Gastroesophageal sphincter (tissue), 3 donors: Measurements from ENCODE around the gene SMPD3.

ENCODE experiments used
- CTCF ChIP-seq, 4 experiments: fragments of 200-600 bp in 2 of 4; fragments of 450-650 bp in 2 of 4; sonication (generic) in 1 of 4; IDR thresholded peaks; one replicate each; pipeline ENCODE4 v1.5.1; 2017 to 2019; ENCODE audit warnings: antibody characterized with exemption in 4 of 4, mild to moderate bottlenecking in 2 of 4, moderate library complexity in 2 of 4
- EP300 ChIP-seq: sonication (generic); formaldehyde crosslinking; IDR thresholded peaks from one replicate; pipeline ENCODE4 v1.6.1; 2017; ENCODE audit warnings: antibody characterized with exemption, mild to moderate bottlenecking
- POLR2A ChIP-seq, 2 donors: fragments of 450-650 bp; IDR thresholded peaks; one replicate each; pipeline ENCODE4 v1.6.1; 2017; ENCODE audit warnings: antibody characterized with exemption in 2 of 2, mild to moderate bottlenecking in 2 of 2, moderate library complexity in 1 of 2
- POLR2AphosphoS5 ChIP-seq: sonication (generic); formaldehyde crosslinking; IDR thresholded peaks from one replicate; pipeline ENCODE4 v1.6.1; 2017; ENCODE audit warnings: antibody characterized with exemption

- TF ChIP-seq CTCF (IDR thresholded peaks at IDR 0.05) (no peak), EP300 (no peak), POLR2AphosphoS5 (no peak), POLR2A (IDR thresholded peaks at IDR 0.05) (no peak)
Observed at GRCh38 chr16:68479271-68479670, 31.0 kb upstream of the SMPD3 start.
